ENCODE measurements around the gene NTM.

DNA sequence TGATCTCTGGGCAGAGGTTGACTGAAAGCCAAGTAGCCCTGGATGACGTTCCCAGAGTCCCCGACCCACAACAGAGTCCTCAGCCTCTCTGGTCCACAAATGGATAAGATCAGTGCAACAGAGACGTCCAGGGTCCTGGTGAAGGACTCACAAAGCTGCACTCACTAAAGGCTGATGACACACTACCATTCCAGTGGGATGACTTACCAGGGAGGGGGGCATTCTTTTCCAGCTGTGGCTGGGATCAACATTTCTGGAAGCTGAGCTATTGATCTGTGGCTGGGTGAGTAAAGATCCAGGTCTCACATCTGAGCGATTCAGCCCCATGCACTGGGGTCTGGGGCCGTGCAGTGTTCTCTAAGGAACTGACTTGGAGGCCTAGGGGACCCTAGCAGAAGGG, 296.2 kb downstream of the NTM start:
- TF ChIP-seq, protein P1, sequence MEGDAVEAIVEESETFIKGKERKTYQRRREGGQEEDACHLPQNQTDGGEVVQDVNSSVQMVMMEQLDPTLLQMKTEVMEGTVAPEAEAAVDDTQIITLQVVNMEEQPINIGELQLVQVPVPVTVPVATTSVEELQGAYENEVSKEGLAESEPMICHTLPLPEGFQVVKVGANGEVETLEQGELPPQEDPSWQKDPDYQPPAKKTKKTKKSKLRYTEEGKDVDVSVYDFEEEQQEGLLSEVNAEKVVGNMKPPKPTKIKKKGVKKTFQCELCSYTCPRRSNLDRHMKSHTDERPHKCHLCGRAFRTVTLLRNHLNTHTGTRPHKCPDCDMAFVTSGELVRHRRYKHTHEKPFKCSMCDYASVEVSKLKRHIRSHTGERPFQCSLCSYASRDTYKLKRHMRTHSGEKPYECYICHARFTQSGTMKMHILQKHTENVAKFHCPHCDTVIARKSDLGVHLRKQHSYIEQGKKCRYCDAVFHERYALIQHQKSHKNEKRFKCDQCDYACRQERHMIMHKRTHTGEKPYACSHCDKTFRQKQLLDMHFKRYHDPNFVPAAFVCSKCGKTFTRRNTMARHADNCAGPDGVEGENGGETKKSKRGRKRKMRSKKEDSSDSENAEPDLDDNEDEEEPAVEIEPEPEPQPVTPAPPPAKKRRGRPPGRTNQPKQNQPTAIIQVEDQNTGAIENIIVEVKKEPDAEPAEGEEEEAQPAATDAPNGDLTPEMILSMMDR (IDR thresholded peaks at IDR 0.05): no peak
- TF ChIP-seq ZFX (IDR thresholded peaks at IDR 0.05; ENCODE audit: borderline replicate concordance): no peak
